GM19025 (cell line): ENCODE data around the gene PLEKHA5.
"Not testable (repeated sequence)": the region's sequence is repeated elsewhere in the genome, so short reads cannot be mapped to it uniquely, and the experiment has no call there.

Source experiments
- ATAC-seq: cut with Tn5 transposase; IDR thresholded peaks from one replicate; pipeline ENCODE4 v1.9.1; 2021; ENCODE audit warnings: mild to moderate bottlenecking, low read depth, moderate library complexity; ENCODE audit not compliant: unreplicated experiment

Gene PLEKHA5

GRCh38 chr12:19223695-19224094 lies 94.2 kb downstream of the PLEKHA5 start:
- no peak for ATAC-seq

- no peak for ATAC-seq
Measured at GRCh38 chr12:19224746-19225145, 95.2 kb downstream of the PLEKHA5 start.

- ATAC-seq: no peak
Measured at GRCh38 chr12:19227190-19227879, 97.8 kb downstream of the PLEKHA5 start.

GRCh38 chr12:19227880-19228210 lies 98.3 kb downstream of the PLEKHA5 start:
- ATAC-seq: no peak

- ATAC-seq: not testable (repeated sequence)
Measured at GRCh38 chr12:19229021-19229420, 99.5 kb downstream of the PLEKHA5 start.

GRCh38 chr12:19230299-19230866 lies 100.8 kb downstream of the PLEKHA5 start:
- no peak for ATAC-seq

- ATAC-seq: no peak
Measured at GRCh38 chr12:19230896-19231295, 101.4 kb downstream of the PLEKHA5 start.

- ATAC-seq: no peak
Measured at GRCh38 chr12:19234171-19234704, 104.7 kb downstream of the PLEKHA5 start.

GRCh38 chr12:19234981-19235871 lies 105.7 kb downstream of the PLEKHA5 start:
- ATAC-seq: no peak

- ATAC-seq: no peak
Measured at GRCh38 chr12:19236656-19237055, 107.1 kb downstream of the PLEKHA5 start.

GRCh38 chr12:19238540-19238939 lies 109.0 kb downstream of the PLEKHA5 start:
- no peak for ATAC-seq

- ATAC-seq: no peak
Measured at GRCh38 chr12:19239102-19239501, 109.6 kb downstream of the PLEKHA5 start.

GRCh38 chr12:19239616-19240234 lies 110.2 kb downstream of the PLEKHA5 start:
- ATAC-seq: no peak

GRCh38 chr12:19242581-19242980 lies 113.0 kb downstream of the PLEKHA5 start:
- ATAC-seq: no peak

- no peak for ATAC-seq
Measured at GRCh38 chr12:19243551-19243950, 114.0 kb downstream of the PLEKHA5 start.

GRCh38 chr12:19244312-19244711 lies 114.8 kb downstream of the PLEKHA5 start:
- ATAC-seq: no peak

- no peak for ATAC-seq
Measured at GRCh38 chr12:19245106-19245505, 115.6 kb downstream of the PLEKHA5 start.

GRCh38 chr12:19245666-19246065 lies 116.1 kb downstream of the PLEKHA5 start:
- ATAC-seq: no peak

GRCh38 chr12:19246933-19247332 lies 117.4 kb downstream of the PLEKHA5 start:
- ATAC-seq: no peak

GRCh38 chr12:19248929-19249602 lies 119.5 kb downstream of the PLEKHA5 start:
- no peak for ATAC-seq
